IPS-15b (cell line): Measurements from ENCODE around the gene COL23A1.

ENCODE experiments used
- H3K27me3 ChIP-seq: one replicate; pipeline ENCODE4 v1.6.1; 2013; ENCODE audit warnings: low read length; ENCODE audit not compliant: control insufficient read depth, insufficient read depth
- H3K36me3 ChIP-seq: one replicate; pipeline ENCODE4 v1.6.1; 2013; ENCODE audit warnings: low read length; ENCODE audit not compliant: control insufficient read depth, insufficient read depth
- H3K4me1 ChIP-seq: one replicate; pipeline ENCODE4 v1.6.1; 2013; ENCODE audit warnings: mild to moderate bottlenecking, low read length; ENCODE audit not compliant: control insufficient read depth, insufficient read depth
- H3K4me3 ChIP-seq: one replicate; pipeline ENCODE4 v1.5.1; 2013; ENCODE audit warnings: low read depth, low read length
- H3K9ac ChIP-seq: one replicate; pipeline ENCODE4 v1.6.1; 2013; ENCODE audit warnings: low read depth, mild to moderate bottlenecking, low read length
- H3K9me3 ChIP-seq: one replicate; pipeline ENCODE4 v1.6.1; 2013; ENCODE audit warnings: mild to moderate bottlenecking, low read length; ENCODE audit not compliant: control insufficient read depth, insufficient read depth

Gene COL23A1

DNA sequence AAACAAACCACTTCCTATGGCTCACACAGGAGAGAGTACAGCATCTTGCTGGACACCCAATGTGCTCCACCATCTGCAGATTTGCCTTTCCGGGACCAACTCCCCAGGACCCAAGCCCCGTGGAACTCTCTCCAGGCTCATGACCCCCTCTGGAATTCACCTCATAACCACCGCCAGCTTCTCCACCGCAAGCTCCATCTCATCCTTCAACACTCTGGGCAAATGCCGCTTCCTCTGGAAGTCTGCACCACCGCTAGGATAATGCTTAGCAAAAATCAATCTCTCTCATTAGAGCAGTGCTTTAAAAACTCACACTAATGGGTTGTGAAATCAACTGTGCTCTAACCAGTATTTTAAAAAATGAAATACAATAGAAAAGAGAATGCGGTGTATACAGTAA, 150.0 kb downstream of the COL23A1 start:
- no peak overlapping the region for H3K9ac ChIP-seq
- H3K9me3 ChIP-seq = no peaks in the 10 kb centered on the region
- no peaks in the 10 kb centered on the region for H3K27me3 ChIP-seq
- no peaks in the 10 kb centered on the region for H3K4me1 ChIP-seq
- no peaks in the 10 kb centered on the region for H3K36me3 ChIP-seq
- H3K4me3 ChIP-seq = no peak overlapping the region

DNA sequence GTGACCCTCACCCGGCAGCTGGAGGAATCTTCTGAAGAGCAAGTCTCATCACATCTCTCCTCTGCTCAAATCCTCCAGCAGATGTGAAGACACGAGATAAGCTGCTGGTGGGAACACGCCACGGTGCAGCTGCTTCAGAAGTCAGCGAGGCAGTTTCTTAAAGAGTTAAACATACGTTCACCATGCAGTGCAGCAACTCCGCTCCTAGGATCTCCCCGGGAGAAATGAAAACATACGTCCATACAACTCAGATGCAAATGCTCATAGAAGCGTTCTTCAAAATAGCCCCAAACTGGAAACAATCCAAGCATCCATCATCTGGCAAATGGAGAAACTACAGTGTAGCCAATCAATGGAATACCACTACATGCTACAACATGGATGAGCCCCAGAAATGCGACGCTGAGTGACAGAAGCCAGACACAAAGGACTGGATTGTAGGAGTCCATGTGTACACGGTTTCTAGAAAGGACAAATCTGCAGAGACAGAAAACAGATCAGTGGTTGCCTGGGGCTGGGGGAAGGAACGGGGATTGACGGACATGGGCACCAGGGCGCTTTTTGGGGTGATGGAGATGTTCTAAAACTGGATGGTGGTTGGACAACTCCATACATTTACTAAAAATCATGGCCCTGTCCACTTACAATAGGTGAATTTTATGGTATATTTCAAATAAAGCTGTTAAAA, 150.6 kb downstream of the COL23A1 start:
- no peaks in the 10 kb centered on the region for H3K27me3 ChIP-seq
- no peak overlapping the region for H3K4me3 ChIP-seq
- no peaks in the 10 kb centered on the region for H3K4me1 ChIP-seq
- H3K9ac ChIP-seq = no peak overlapping the region
- no peaks in the 10 kb centered on the region for H3K36me3 ChIP-seq
- no peaks in the 10 kb centered on the region for H3K9me3 ChIP-seq

DNA sequence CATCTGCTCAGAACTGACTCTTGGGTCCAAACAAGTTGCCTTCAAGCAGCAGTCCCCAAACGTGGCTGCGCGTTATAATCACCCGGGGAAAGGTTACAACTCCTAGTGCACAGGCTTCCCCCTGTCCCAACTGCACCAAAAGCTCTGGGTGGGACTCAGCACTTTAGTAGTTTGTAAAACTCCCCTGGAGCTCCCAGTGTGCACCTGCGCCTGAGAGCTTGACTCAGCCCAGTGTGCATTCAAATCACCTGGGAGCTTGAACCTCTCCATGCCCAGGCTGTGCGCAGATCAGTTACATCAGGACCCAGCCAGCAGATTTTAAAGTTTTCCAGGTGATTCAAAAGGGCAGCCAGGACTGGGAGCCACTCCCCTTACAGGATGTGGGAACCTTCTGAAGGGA, 151.4 kb downstream of the COL23A1 start:
- H3K27me3 ChIP-seq = no peaks in the 10 kb centered on the region

DNA sequence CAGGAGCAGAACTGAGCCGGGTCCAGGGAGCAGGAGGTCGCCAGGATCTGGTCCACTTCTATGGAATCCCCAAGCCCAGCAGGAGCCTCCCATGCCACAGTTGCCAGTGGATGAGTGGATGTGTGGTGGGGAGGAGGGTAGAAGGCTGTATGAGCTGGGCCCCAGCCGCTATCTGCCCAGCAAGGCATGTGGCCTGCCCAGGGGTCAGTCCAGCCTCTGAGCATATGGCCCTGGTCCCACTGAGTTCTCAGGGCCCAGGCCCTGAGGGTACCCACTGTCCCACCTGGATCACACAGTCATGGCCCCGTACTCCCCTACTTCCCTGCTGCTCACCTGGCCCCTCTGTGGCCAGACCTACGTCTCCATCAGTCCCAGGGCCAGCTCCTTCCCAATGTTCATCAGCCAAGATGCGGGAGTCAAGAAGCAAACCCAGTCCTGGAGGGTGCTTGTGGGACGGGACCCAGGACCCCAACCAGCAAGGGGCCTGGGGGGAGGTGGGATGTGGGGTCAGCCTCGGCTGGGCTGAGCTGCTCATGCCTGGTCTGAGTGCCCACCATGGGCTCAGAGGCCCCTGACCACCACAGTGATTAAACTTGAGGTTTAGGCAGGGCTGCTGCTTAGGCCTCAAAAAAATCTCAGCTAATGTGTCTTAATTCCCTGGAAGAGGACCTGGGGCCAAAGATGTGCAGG, 152.7 kb downstream of the COL23A1 start:
- Histone ChIP-seq H3K4me1 (no peaks in the 10 kb centered on the region), H3K4me3 (no peak overlapping the region), H3K9ac (no peak overlapping the region), H3K9me3 (no peaks in the 10 kb centered on the region), H3K27me3 (no peaks in the 10 kb centered on the region), H3K36me3 (no peaks in the 10 kb centered on the region)

More for the DNA sequence above, 151.4 kb downstream of the COL23A1 start:
- H3K9ac ChIP-seq = no peak overlapping the region
- no peak overlapping the region for H3K4me3 ChIP-seq
- H3K9me3 ChIP-seq = no peaks in the 10 kb centered on the region
- H3K4me1 ChIP-seq = no peaks in the 10 kb centered on the region
- no peaks in the 10 kb centered on the region for H3K36me3 ChIP-seq

DNA sequence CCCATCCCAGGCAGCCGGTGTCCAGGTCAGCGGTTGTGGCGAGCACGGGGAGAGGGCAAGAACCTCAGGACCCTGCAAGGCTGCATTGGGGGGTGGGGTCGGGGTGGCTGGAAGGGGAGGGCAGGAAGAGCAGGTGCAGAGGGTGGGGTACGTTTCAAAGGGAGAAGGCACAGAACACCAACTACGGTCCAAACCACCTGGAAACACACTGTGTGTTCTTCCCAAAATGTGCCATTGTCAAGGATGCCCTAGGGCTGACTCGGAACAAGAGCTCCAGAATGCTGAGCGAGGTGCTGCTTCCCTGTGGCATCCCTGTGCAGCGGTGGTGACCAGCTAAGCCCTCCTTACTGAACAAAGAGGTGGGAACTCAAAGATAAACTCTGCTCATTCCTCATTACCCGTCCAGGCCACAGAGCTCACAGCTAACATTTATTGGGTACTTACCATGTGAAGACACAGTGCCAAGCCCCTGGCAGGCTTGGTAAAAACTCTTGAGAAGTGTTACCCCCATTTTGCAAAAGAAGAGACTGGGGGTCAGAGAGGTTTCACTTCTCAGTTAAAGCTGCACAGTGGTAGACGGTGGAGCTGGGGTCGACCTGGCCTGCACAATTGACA, 153.8 kb downstream of the COL23A1 start:
- H3K4me1 ChIP-seq = no peaks in the 10 kb centered on the region
- H3K9ac ChIP-seq = no peak overlapping the region
- no peak overlapping the region for H3K4me3 ChIP-seq
- no peaks in the 10 kb centered on the region for H3K9me3 ChIP-seq
- no peaks in the 10 kb centered on the region for H3K36me3 ChIP-seq
- no peaks in the 10 kb centered on the region for H3K27me3 ChIP-seq

DNA sequence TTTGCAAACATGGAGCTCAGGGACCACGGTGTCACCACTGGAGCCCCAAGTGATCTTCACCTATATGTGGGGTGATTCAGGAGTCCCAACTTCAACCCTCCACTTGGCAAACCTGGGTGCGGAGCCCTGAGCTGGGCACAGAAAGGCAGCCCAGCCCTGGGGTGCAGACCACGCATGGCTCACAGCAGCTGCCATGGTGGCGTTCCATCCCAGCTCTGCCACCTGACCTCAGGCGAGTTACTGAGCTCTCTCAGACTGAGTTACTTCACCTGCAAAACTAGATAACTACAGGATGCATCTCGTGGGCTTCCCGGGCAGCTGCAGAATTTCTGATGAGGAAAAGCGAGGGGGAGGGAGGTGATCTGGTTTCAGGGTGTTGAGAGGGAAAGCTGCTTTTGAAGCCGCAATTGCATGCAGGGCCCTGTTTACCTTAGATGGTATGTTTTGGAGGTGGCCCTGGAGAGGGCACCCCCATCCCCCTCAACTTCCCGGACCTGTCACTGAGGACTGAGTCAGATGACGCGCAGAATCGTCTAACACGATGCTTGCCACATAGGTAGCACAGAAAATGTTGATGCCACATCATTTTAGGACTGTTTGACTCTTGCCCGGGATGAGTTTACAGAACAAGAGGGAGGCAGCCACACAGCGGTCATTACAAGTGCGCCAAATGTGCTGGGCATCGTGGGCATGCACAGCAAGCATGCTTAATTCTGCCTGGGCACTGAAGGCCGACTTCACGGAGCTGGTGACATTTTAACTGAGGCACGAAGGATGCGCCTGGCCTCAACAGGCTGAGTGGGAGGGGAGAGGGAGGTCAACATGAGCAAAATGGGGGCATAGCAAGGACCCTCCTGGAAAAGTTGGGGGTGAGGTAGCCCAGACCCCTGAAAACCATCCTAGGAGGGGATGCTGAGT, 154.6 kb downstream of the COL23A1 start:
- Histone ChIP-seq H3K9ac (no peak overlapping the region), H3K4me1 (no peaks in the 10 kb centered on the region), H3K4me3 (no peak overlapping the region), H3K27me3 (no peaks in the 10 kb centered on the region), H3K36me3 (no peaks in the 10 kb centered on the region), H3K9me3 (no peaks in the 10 kb centered on the region)

DNA sequence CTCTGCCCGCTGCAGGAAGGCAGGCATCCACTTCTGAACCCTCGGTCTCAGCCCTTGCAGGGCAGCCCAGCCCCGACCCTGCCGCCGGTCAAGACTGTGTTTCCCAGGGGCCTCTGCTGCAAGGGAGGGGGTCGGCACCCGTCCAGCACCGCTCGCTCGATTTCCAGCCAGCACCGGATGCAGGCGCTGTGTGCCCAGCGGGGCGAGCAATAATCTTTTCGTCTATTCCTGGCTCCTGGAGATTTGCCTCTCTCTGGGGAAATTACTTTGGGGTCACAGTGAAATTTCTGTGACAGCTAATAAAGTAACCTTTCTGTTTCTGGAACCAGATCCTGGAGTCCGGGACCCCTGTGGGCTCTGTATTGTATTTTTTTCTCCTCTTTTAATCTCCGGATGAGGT, 155.3 kb downstream of the COL23A1 start:
- H3K36me3 ChIP-seq = no peaks in the 10 kb centered on the region
- no peaks in the 10 kb centered on the region for H3K9me3 ChIP-seq
- no peak overlapping the region for H3K9ac ChIP-seq
- no peaks in the 10 kb centered on the region for H3K4me1 ChIP-seq
- H3K4me3 ChIP-seq = no peak overlapping the region
- H3K27me3 ChIP-seq = no peaks in the 10 kb centered on the region

DNA sequence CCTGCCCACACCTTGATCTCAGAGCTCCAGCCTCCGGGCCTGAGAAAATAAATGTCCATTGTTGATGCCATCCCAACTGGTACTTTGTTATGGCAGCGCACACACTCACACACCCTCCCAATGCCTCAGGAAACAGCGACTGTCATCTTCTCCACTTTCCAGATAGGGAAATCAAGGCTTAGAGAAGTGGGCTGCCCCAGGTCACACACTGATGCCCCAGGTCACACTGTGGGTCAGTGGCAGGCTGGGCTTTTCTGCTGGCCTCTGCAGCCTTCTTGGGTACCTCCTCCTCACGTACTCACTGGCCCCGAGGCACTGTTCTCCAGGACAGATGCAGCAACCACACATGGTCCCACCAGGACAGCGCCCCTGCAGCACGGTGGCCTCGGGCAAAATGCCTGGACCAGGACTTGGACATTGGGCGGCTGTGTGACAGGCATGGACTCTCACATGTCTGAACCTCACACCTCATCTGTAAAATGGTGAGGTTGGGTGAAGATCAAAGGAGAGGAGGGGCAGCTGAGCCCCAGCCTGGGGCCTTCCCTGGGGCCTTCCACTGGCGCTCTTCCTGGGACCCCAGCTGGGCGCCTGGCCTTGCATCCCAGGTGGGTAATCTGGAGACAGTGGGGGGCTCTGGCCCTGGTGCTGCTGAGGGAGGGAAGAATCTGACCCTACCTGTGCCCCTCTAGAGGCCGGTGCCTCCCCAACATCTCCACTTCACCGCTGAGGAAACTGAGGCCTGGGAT, 156.0 kb downstream of the COL23A1 start:
- H3K9me3 ChIP-seq = no peaks in the 10 kb centered on the region
- H3K4me1 ChIP-seq = no peaks in the 10 kb centered on the region
- no peaks in the 10 kb centered on the region for H3K27me3 ChIP-seq
- H3K4me3 ChIP-seq = no peak overlapping the region
- H3K9ac ChIP-seq = no peak overlapping the region
- H3K36me3 ChIP-seq = no peaks in the 10 kb centered on the region

DNA sequence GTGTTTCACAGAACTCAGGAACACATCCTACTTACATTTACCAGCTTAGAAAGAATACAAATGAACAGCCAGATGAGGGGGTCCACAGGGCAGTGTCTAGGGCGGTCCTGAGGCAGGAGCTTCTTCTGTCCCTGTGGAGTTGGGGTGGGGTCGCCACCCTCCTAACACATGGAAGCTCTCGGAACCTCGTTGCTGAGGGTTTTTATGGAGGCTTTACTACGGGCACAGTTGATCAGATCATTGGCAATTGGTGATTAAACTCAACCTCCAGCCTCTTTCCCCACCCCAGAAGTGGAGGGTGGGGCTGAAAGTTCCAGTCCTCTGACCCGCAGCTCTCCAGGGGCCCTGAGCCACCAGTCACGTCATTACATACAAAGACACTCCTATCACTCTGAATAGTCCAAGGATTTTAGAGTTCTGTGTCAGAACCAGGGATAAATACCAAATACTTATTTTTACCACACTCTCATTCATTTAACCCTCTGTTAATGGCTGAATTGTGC, 156.9 kb downstream of the COL23A1 start:
- Histone ChIP-seq H3K4me3 (no peak overlapping the region), H3K36me3 (no peaks in the 10 kb centered on the region), H3K9ac (no peak overlapping the region), H3K4me1 (no peaks in the 10 kb centered on the region), H3K9me3 (no peaks in the 10 kb centered on the region), H3K27me3 (no peaks in the 10 kb centered on the region)

DNA sequence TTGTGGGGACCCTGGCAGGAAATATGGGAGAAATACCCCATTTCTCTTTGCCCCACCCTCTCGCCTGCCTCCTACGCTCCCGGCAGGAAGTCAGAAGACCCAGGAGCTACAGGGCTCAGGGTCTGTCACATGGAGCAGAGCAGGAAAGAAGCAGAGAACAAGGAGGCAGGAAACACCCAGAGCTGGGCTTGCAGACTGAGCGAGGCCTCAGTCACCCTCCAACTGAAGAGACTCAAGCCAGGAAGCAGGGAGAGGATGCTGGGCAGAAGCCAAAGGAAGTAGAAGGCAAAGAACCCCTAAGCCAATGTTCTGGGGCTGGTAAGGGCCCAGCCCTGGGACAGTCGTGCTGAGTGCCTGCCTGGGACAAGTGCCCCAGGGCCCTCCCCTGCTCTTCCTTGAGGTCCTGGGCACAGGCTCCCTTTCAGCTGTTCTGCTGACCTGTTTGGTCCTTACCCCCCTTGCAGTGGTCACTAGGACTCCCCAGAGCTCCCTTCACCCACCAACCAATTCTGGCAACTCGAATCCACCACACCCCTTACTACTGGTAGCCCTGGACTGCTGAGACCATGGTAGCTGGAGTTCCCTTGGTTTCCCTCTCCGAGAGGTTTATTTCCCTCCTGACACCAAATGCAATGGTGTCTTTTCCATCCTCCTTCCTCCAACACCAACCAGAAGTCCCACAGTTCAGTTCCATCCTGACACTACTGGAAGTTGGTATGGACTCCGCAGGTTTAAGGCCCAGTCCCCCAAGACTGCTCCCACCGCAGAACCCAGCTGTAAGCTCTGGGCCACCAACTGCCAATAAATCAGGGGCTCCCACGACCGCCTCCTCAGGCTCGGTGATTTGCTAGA, 157.5 kb downstream of the COL23A1 start:
- Histone ChIP-seq H3K27me3 (no peaks in the 10 kb centered on the region), H3K4me1 (no peaks in the 10 kb centered on the region), H3K4me3 (no peak overlapping the region), H3K36me3 (no peaks in the 10 kb centered on the region), H3K9ac (no peak overlapping the region), H3K9me3 (no peaks in the 10 kb centered on the region)
